HepG2 (cell line): ENCODE measurements around the gene SGTB. TPM values are rescaled to one million over a fixed set of nuclear protein-coding genes. Genes with fewer than 3 reads are reported as not detected.

Experiments used
- BATF2 ChIP-seq: sonication (generic); formaldehyde crosslinking; IDR thresholded peaks from 2 replicates; pipeline ENCODE4 v1.8.0; 2022; ENCODE audit warnings: mild to moderate bottlenecking, missing genetic modification reagents, moderate library complexity
- FOXP4 ChIP-seq: sonication (generic); formaldehyde crosslinking; IDR thresholded peaks from 2 replicates; pipeline ENCODE4 v1.4.0; 2020; ENCODE audit warnings: missing genetic modification reagents
- KDM2A ChIP-seq: sonication (generic); formaldehyde crosslinking; IDR thresholded peaks from 2 replicates; pipeline ENCODE4 v1.4.0; 2020; ENCODE audit warnings: low read depth, missing genetic modification reagents, borderline replicate concordance
- SMARCE1 ChIP-seq: fragments of 450-650 bp; IDR thresholded peaks from 2 replicates; pipeline ENCODE4 v1.6.1; 2017; ENCODE audit warnings: borderline replicate concordance
- SRSF4 ChIP-seq: fragments of 200-400 bp; formaldehyde crosslinking; IDR thresholded peaks from one replicate; pipeline ENCODE4 v1.6.1; 2018; ENCODE audit warnings: mild to moderate bottlenecking, low read depth, low read length, moderate library complexity; ENCODE audit not compliant: poor library complexity, severe bottlenecking
- TERF1 ChIP-seq: sonication (generic); formaldehyde crosslinking; IDR thresholded peaks from 2 replicates; pipeline ENCODE4 v1.8.0; 2022; ENCODE audit warnings: mild to moderate bottlenecking, missing genetic modification reagents, moderate library complexity
- THAP11 ChIP-seq: IDR thresholded peaks from 2 replicates; pipeline ENCODE4 v1.6.1; 2016; ENCODE audit warnings: missing biosample characterization, missing genetic modification reagents
- TRIM24 ChIP-seq: sonication (generic); formaldehyde crosslinking; IDR thresholded peaks from 2 replicates; pipeline ENCODE4 v1.8.0; 2022; ENCODE audit warnings: mild to moderate bottlenecking, missing genetic modification reagents
- ZFP90 ChIP-seq: sonication (generic); formaldehyde crosslinking; IDR thresholded peaks from 2 replicates; pipeline ENCODE4 v1.8.0; 2022; ENCODE audit warnings: missing genetic modification reagents, mild to moderate bottlenecking, inconsistent platforms, borderline replicate concordance
- ZMAT3 ChIP-seq: sonication (generic); formaldehyde crosslinking; conservative IDR thresholded peaks from 2 replicates; pipeline ENCODE4 v1.7.0; 2021; ENCODE audit warnings: missing genetic modification reagents
- ZNF10 ChIP-seq: sonication (generic); formaldehyde crosslinking; IDR thresholded peaks from 2 replicates; pipeline ENCODE4 v1.4.0; 2020; ENCODE audit warnings: mild to moderate bottlenecking, low read depth, missing genetic modification reagents, borderline replicate concordance
- ZNF143 ChIP-seq: sonication (generic); formaldehyde crosslinking; IDR thresholded peaks from 2 replicates; pipeline ENCODE4 v1.4.0; 2020; ENCODE audit warnings: missing genetic modification reagents
- ZNF276 ChIP-seq: sonication (generic); formaldehyde crosslinking; IDR thresholded peaks from 2 replicates; pipeline ENCODE4 v1.4.0; 2020; ENCODE audit warnings: mild to moderate bottlenecking, low read depth, missing genetic modification reagents
- ZNF343 ChIP-seq: sonication (generic); formaldehyde crosslinking; IDR thresholded peaks from 2 replicates; pipeline ENCODE4 v1.4.0; 2020; ENCODE audit warnings: mild to moderate bottlenecking, missing genetic modification reagents
- ZNF430 ChIP-seq: sonication (generic); formaldehyde crosslinking; IDR thresholded peaks from 2 replicates; pipeline ENCODE4 v1.9.0; 2021; ENCODE audit warnings: mild to moderate bottlenecking, missing genetic modification reagents
- ZNF564 ChIP-seq: sonication (generic); formaldehyde crosslinking; IDR thresholded peaks from 2 replicates; pipeline ENCODE4 v1.8.1; 2023; ENCODE audit warnings: mild to moderate bottlenecking, missing genetic modification reagents
- ZNF83 ChIP-seq: sonication (generic); formaldehyde crosslinking; IDR thresholded peaks from 2 replicates; pipeline ENCODE4 v1.4.0; 2020; ENCODE audit warnings: missing genetic modification reagents, mild to moderate bottlenecking, borderline replicate concordance
- polyA plus RNA-seq, 8 experiments: library from polyadenylated mRNA; depleted of rRNA in 3 of 8; stranded (reverse) in 7 of 8; unstranded in 1 of 8; fragments of >200 nt; fragmentation: Illumina TruSeq in 4 of 8; extraction: Trizol in 4 of 8; gene quantifications; 2 replicates each; pipeline versions ENCODE4 v1.2.1 to v1.2.3, GENCODE V29; 2011 to 2016; ENCODE audit warnings: low read depth in 4 of 8, missing spikeins in 1 of 8, mixed read lengths in 1 of 8; ENCODE audit not compliant: insufficient read depth in 1 of 8
- total RNA-seq, 5 experiments: library from RNA; depleted of rRNA; stranded (reverse); fragments of >200 nt; fragmentation: Illumina TruSeq; extraction: Trizol; gene quantifications; 2 replicates each; pipeline ENCODE4 v1.2.3, GENCODE V29; 2016; ENCODE audit warnings: low read depth in 1 of 5
- TF ChIP-seq, protein P1 (sequence below): sonication (generic); formaldehyde crosslinking; IDR thresholded peaks from 2 replicates; pipeline ENCODE4 v1.9.0; 2022; ENCODE audit warnings: low read depth, missing genetic modification reagents
- TF ChIP-seq, protein P2 (sequence below): sonication (generic); formaldehyde crosslinking; IDR thresholded peaks from 2 replicates; pipeline ENCODE4 v1.4.0; 2020; ENCODE audit warnings: missing genetic modification reagents
- TF ChIP-seq, protein P3 (sequence below): sonication (generic); formaldehyde crosslinking; IDR thresholded peaks from 2 replicates; pipeline ENCODE4 v1.4.0; 2020; ENCODE audit warnings: mild to moderate bottlenecking, low read depth, missing genetic modification reagents

The SGTB gene
- total and polyA plus RNA-seq, 2 of the 13 experiments (the other 11 are each of a cell fraction or from before 2014, with no cell fraction given) = 5.2 to 11.2 TPM

DNA sequence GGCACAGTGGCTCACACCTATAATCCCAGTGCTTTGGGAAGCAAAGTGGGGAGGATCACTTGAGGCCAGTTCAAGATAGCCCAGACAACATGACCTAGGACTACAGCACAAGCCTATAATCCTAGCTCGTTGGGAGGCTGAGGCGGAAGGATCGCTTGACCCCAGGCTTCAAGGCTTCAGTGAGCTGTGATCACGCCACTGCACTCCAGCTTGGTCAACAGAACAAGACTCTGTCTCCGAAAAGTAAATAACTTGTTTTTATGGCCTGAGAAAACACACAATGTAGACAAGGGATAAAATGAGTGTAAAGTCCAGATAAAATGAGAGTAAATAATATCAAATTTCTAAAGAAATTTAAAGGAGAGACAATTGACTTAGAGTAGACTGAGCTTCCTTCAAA lies 70.8 kb downstream of the SGTB start (continued):
- no peak for TF ChIP-seq ZNF430 (CRISPR knock-in tag)
- TF ChIP-seq ZNF143 (CRISPR knock-in tag) = no peak
- TF ChIP-seq ZNF564 (CRISPR knock-in tag) = no peak
- peak; percentile 63 for TF ChIP-seq THAP11 (CRISPR knock-in tag)
- TF ChIP-seq, protein P1, sequence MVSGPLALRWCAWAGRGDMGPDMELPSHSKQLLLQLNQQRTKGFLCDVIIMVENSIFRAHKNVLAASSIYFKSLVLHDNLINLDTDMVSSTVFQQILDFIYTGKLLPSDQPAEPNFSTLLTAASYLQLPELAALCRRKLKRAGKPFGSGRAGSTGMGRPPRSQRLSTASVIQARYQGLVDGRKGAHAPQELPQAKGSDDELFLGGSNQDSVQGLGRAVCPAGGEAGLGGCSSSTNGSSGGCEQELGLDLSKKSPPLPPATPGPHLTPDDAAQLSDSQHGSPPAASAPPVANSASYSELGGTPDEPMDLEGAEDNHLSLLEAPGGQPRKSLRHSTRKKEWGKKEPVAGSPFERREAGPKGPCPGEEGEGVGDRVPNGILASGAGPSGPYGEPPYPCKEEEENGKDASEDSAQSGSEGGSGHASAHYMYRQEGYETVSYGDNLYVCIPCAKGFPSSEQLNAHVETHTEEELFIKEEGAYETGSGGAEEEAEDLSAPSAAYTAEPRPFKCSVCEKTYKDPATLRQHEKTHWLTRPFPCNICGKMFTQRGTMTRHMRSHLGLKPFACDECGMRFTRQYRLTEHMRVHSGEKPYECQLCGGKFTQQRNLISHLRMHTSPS (CRISPR knock-in tag) = no peak
- no peak for TF ChIP-seq KDM2A (CRISPR knock-in tag)
- no peak for TF ChIP-seq TRIM24 (CRISPR knock-in tag)
- no peak for TF ChIP-seq BATF2 (CRISPR knock-in tag)
- TF ChIP-seq, protein P2, sequence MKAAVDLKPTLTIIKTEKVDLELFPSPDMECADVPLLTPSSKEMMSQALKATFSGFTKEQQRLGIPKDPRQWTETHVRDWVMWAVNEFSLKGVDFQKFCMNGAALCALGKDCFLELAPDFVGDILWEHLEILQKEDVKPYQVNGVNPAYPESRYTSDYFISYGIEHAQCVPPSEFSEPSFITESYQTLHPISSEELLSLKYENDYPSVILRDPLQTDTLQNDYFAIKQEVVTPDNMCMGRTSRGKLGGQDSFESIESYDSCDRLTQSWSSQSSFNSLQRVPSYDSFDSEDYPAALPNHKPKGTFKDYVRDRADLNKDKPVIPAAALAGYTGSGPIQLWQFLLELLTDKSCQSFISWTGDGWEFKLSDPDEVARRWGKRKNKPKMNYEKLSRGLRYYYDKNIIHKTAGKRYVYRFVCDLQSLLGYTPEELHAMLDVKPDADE (CRISPR knock-in tag) = no peak
- TF ChIP-seq, protein P3, sequence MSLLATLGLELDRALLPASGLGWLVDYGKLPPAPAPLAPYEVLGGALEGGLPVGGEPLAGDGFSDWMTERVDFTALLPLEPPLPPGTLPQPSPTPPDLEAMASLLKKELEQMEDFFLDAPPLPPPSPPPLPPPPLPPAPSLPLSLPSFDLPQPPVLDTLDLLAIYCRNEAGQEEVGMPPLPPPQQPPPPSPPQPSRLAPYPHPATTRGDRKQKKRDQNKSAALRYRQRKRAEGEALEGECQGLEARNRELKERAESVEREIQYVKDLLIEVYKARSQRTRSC (CRISPR knock-in tag) = no peak
- TF ChIP-seq ZNF83 = no peak
- no peak for TF ChIP-seq ZNF10 (CRISPR knock-in tag)
- no peak for TF ChIP-seq SRSF4
- no peak for TF ChIP-seq ZFP90 (CRISPR knock-in tag)
- TF ChIP-seq ZNF343 (CRISPR knock-in tag) = no peak
- TF ChIP-seq ZNF276 (CRISPR knock-in tag) = no peak
- no peak for TF ChIP-seq ZMAT3 (CRISPR knock-in tag)
- TF ChIP-seq SMARCE1 = no peak
- TF ChIP-seq TERF1 (CRISPR knock-in tag) = no peak
- peak; percentile 65 for TF ChIP-seq FOXP4 (CRISPR knock-in tag)
